A673 (cell line): ENCODE results near the gene MED10.

Experiments used
- EZH2 ChIP-seq: fragments of 200-600 bp; sonication (generic); IDR thresholded peaks from 2 replicates; pipeline ENCODE4 v1.6.1; 2017; ENCODE audit warnings: borderline replicate concordance, low read depth, mild to moderate bottlenecking, mixed read lengths, antibody characterized with exemption, low read length; ENCODE audit not compliant: poor library complexity, severe bottlenecking
- TF ChIP-seq, protein P1 (sequence below): fragments of 300-800, 200-600 bp; sonication (generic); conservative IDR thresholded peaks from 2 replicates; pipeline ENCODE4 v1.5.1; 2017; ENCODE audit warnings: low read depth, mild to moderate bottlenecking, antibody characterized with exemption, low read length, moderate library complexity, mixed read lengths

- TF ChIP-seq, protein P1, sequence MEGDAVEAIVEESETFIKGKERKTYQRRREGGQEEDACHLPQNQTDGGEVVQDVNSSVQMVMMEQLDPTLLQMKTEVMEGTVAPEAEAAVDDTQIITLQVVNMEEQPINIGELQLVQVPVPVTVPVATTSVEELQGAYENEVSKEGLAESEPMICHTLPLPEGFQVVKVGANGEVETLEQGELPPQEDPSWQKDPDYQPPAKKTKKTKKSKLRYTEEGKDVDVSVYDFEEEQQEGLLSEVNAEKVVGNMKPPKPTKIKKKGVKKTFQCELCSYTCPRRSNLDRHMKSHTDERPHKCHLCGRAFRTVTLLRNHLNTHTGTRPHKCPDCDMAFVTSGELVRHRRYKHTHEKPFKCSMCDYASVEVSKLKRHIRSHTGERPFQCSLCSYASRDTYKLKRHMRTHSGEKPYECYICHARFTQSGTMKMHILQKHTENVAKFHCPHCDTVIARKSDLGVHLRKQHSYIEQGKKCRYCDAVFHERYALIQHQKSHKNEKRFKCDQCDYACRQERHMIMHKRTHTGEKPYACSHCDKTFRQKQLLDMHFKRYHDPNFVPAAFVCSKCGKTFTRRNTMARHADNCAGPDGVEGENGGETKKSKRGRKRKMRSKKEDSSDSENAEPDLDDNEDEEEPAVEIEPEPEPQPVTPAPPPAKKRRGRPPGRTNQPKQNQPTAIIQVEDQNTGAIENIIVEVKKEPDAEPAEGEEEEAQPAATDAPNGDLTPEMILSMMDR = no peak
- TF ChIP-seq EZH2 = no peak
Measured at GRCh38 chr5:6395102-6395445, 16.7 kb upstream of the MED10 start.
